Stimulated activated CD4-positive, alpha-beta T cell treated with anti-CD3 and anti-CD28 coated beads, Interleukin-12 subunit alpha, Interleukin-12 subunit beta, amount 100 ng/mL, for 4 hours (primary cell): ENCODE measurements around the gene RRP15.

Experiments
- DNase-seq: peaks from one replicate; pipeline ENCODE4 v3.0.0-alpha.2; 2020

The RRP15 gene

DNA sequence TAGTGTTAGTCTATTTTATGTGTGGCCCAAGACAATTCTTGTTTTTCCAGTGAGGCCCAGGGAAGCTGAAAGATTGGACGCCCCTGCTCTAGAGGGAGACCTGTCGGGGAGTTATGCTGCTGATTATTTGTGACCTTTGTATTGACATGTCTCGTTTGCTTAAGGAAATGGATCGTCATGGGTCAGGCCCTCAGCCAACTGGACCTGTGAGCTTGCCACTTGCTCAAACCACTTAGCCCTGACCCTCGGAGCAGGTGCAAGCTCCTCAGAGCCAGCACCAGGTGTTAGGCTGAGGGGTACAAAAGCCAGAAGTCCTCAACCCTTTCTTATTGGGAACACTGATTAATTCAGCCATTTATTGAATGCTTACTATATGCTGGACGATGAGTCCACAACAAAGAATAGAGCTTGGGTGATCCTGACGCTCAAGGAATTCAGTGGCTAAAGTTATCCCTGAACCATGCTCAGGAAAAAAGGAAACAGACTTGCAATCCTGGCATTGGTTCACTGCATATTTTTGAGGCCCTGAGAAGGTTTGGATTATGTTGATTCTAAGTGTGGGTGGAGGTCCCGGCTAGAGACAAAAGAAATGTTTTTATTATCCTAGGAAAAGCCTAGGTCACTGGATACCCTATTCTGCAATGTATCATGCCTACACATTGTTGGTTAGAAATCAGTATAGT, 79.1 kb downstream of the RRP15 start:
- no peak for DNase-seq

DNA sequence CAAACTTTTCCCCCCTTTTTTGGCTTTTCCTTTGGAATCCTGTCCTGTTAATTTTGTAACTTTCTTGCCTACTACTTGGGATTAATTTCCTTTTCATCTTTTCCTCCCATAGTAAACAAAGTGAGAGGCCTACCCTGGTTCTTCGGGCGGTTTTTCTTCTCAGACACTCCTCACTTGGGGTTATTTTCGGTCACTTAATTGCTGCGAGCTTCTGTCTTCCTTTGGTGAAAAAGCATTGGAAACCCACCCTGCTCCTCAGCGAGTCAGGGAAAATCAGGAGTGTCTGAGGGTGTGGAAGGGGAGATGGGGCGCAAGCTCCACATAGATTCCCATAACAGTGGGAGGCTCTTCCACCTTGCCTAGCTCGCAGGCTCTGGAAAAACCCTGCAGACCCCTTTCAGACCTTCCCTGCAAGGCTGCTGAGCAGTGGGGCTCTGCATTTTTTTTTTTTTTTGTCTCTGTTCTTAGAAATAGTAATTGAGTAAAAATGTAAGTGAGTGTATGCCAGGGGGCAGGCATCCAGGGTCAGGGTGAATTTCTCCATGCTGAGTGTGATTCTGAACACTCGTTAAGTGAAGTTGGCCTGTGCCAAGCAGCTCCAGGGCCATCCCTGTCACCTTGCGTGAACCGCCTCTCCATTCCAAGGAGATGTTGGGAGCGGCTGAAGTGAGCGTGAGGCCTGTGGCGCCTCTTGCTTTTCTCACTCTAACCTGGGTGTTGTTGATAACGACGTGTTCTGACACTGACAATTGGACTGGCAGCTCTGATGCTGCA, 80.3 kb downstream of the RRP15 start:
- no peak for DNase-seq

- no peak for DNase-seq
Observed at GRCh38 chr1:218366322-218367052, 81.4 kb downstream of the RRP15 start.

GRCh38 chr1:218367118-218367517, 82.0 kb downstream of the RRP15 start:
- no peak for DNase-seq

DNA sequence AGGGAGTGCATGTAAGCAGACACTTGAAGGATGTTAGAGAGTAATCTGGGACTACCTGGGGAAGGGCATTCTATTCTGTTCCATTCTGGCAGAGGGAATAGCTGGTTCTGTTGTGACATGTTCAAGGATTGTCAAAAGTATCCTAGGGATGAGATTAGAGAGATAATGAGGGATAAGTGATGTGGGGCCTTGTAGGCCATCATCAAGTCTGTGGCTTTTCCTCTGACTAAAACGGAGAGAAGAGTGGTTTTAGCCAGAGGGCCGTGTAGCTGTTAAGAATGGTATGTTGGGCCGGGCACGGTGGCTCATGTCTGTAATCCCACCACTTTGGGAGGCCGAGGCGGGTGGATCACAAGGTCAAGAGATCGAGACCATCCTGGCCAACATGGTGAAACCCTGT, 83.6 kb downstream of the RRP15 start:
- DNase-seq, result no peak

GRCh38 chr1:218369688-218370511, 84.8 kb downstream of the RRP15 start:
- DNase-seq, result no peak

GRCh38 chr1:218371927-218372672, 87.0 kb downstream of the RRP15 start:
- no peak for DNase-seq

DNA sequence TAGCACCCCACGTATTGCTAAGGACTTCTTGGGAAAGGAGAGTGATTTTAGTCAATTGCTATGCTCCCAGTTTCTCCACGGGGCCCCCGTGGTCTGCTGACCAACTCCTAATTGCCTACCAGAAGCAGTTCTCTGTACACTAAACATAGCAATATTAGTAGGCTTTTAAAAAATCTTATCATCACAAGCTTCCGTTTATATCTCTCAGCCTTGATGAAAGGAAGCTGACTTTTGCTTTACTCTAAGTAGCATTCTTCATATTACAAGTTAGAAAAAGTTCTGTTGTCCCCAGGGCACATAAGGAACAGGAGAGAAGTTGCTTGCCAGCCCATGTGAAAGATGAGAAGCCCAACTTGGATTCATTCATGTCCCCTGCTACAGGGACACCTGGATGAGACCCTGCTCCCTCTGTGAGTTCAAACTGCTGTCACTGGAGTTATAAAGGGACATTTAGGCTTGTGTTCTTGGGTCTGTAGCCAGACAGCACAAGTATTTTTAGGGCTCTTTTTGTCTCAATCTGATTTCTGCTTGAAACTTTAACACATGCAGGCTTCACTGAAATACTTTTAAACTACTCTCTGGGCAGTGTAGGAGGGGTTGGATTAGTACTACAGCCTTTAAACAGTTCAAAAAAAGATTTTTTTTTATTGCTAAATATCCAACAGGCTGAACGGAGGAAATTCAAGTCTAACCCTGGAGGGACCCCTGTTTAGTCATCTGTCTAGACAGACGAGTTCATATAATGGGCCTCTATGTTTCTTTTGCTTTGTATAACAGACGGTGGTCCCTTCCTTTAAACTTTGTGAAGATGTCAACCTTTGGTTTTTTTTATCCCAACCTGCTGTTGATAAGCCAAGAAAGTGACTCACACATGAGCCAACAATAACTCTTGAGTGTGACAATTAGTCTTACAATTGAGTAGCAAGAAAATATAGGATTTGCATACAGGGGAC, 89.6 kb downstream of the RRP15 start:
- no peak for DNase-seq

DNA sequence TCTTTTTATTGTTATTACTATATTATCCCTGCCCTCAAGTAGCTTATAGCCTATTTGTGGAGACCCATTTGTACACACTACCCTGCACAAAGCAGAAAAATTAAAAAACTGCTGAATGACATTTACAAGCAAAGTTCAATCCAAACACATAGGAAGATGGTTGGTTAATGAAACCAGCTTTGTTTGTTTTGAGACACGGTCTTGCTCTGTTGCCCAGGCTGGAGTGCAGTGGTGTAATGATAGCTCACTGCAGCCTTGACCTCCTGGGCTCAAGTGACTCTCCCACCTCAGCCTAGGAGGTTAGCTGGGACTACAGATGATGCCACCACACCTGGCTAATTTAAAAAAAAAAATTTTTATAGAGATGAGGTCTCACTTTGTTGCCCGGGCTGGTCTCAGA, 91.6 kb downstream of the RRP15 start:
- no peak for DNase-seq

DNA sequence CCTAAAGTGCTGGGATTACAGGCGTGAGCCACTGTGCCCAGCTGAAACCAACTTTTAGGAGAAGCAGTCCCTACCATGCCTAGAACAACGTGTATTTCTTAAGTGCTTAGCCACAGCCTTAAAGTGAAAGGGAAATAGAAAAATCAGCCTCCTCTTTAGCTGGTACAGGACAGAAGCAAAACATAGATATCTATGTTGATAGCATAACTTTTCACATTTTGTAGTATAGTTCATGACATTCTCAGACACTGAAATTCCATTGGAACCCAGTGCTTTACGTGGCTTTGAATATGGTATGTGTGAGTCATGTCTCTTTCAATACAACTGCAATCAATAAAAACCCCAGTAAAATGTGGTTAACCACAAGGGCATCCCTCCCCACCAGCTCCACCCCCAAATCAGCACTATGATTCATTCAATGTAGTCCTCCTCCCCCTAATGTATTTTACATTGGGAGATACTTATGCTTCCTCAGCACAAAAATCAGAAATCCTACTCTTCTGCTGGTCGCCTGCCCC, 92.1 kb downstream of the RRP15 start:
- peak; percentile 34 for DNase-seq

GRCh38 chr1:218380125-218380977, 95.3 kb downstream of the RRP15 start:
- DNase-seq, result no peak

DNA sequence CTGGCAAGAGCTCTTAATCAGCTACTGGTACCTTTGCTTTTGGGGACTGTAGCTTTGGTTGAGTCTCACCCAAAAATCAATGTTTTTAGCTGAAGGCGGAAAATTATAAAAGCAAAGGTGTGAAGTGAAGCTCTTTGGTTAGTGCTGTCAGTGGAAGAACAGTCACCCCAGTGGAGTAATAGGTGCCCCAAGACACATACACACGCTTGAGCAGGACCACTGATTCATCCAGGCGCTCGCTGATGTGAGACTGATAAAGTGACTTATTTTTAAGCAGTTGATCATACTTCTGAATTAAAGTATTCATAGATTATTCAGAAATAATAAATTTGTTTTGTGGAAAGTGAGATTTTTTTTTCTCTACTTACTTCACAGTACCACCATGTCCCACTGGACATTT, 97.2 kb downstream of the RRP15 start:
- no peak for DNase-seq

GRCh38 chr1:218383051-218383450, 98.0 kb downstream of the RRP15 start:
- DNase-seq, result no peak

DNA sequence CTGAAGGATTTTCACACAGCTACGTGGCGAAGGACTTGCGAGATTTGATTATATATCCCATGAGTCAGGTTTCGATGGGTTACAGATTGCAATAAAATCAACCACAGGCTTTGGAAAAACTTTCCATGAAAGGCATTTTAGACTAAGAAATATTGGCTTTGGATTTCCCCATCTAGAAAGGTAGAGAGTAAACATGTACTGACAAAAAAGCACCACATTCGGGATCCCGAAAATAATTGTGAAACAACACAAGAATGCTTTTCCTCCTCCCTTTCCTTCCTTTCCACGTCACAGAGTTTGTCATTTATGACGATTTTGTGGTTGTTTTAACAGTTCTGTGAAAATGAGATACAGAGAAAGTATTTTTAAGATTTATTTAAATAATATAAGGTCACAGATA, 98.6 kb downstream of the RRP15 start:
- DNase-seq, result no peak

GRCh38 chr1:218384581-218384993, 99.5 kb downstream of the RRP15 start:
- DNase-seq, result no peak
